ENCODE data around the gene RALGAPA1.

- TF ChIP-seq CTCF (IDR thresholded peaks at IDR 0.05): no peak
- TF ChIP-seq EZH2 (IDR thresholded peaks at IDR 0.05; ENCODE audit: borderline replicate concordance, insufficient read depth, low read depth, low read length, poor library complexity, severe bottlenecking): no peak
Observed at GRCh38 chr14:35797796-35798195, 11.3 kb downstream of the RALGAPA1 start.
